ENCODE data around the gene PTPRR.

The PTPRR gene

GRCh38 chr12:70730675-70731180 is 189.8 kb downstream of the PTPRR start:
- Histone ChIP-seq H3K4me3 (ENCODE audit: low read length) (no peak overlapping the region), H4K20me1 (ENCODE audit: control insufficient read depth, insufficient read depth, low read depth, low read length) (no peaks in the 10 kb centered on the region), H3K9me2 (replicated peaks; ENCODE audit: control insufficient read depth, low read length) (no peaks in the 10 kb centered on the region), H3K4me1 (ENCODE audit: control insufficient read depth, low read length) (peaks cover 7% of the 10 kb centered on the region), H3K4me2 (ENCODE audit: low read length) (no peak overlapping the region), H3K27ac (ENCODE audit: low read depth, low read length) (no peak overlapping the region), H3F3A (ENCODE audit: control insufficient read depth, insufficient read depth) (no peaks in the 10 kb centered on the region), H3K27me3 (ENCODE audit: control insufficient read depth, low read length) (no peaks in the 10 kb centered on the region), H3K79me2 (ENCODE audit: control insufficient read depth, low read length) (no peaks in the 10 kb centered on the region), H3K9me3 (ENCODE audit: control insufficient read depth, insufficient read depth, low read length) (no peaks in the 10 kb centered on the region), H3K36me3 (ENCODE audit: control insufficient read depth, low read length) (no peaks in the 10 kb centered on the region)
- TF ChIP-seq CTCF (IDR thresholded peaks at IDR 0.05; ENCODE audit: low read depth, low read length, poor library complexity, severe bottlenecking), result no peak
- no peak for TF ChIP-seq EZH2phosphoT487 (IDR thresholded peaks at IDR 0.05; ENCODE audit: borderline replicate concordance, low read length)

GRCh38 chr12:70724444-70724843 is 196.1 kb downstream of the PTPRR start:
- TF ChIP-seq EZH2phosphoT487 (IDR thresholded peaks at IDR 0.05; ENCODE audit: borderline replicate concordance, low read length) (no peak), CTCF (IDR thresholded peaks at IDR 0.05; ENCODE audit: low read depth, low read length, poor library complexity, severe bottlenecking) (peak; percentile 50)
- Histone ChIP-seq H3K27me3 (ENCODE audit: control insufficient read depth, low read length) (no peaks in the 10 kb centered on the region), H3K4me2 (ENCODE audit: low read length) (no peak overlapping the region), H3K9me2 (replicated peaks; ENCODE audit: control insufficient read depth, low read length) (no peaks in the 10 kb centered on the region), H3K4me3 (ENCODE audit: low read length) (no peak overlapping the region), H3K79me2 (ENCODE audit: control insufficient read depth, low read length) (no peaks in the 10 kb centered on the region), H3K9me3 (ENCODE audit: control insufficient read depth, insufficient read depth, low read length) (no peaks in the 10 kb centered on the region), H3F3A (ENCODE audit: control insufficient read depth, insufficient read depth) (no peaks in the 10 kb centered on the region), H3K27ac (ENCODE audit: low read depth, low read length) (no peak overlapping the region), H4K20me1 (ENCODE audit: control insufficient read depth, insufficient read depth, low read depth, low read length) (no peaks in the 10 kb centered on the region), H3K36me3 (ENCODE audit: control insufficient read depth, low read length) (no peaks in the 10 kb centered on the region), H3K4me1 (ENCODE audit: control insufficient read depth, low read length) (peaks cover 7% of the 10 kb centered on the region)

GRCh38 chr12:70722584-70723343 is 197.8 kb downstream of the PTPRR start:
- Histone ChIP-seq H3K27ac (ENCODE audit: low read depth, low read length) (no peak overlapping the region), H4K20me1 (ENCODE audit: control insufficient read depth, insufficient read depth, low read depth, low read length) (no peaks in the 10 kb centered on the region), H3K79me2 (ENCODE audit: control insufficient read depth, low read length) (no peaks in the 10 kb centered on the region), H3K4me2 (ENCODE audit: low read length) (no peak overlapping the region), H3K9me2 (replicated peaks; ENCODE audit: control insufficient read depth, low read length) (no peaks in the 10 kb centered on the region), H3K9me3 (ENCODE audit: control insufficient read depth, insufficient read depth, low read length) (no peaks in the 10 kb centered on the region), H3K27me3 (ENCODE audit: control insufficient read depth, low read length) (no peaks in the 10 kb centered on the region), H3K36me3 (ENCODE audit: control insufficient read depth, low read length) (no peaks in the 10 kb centered on the region), H3F3A (ENCODE audit: control insufficient read depth, insufficient read depth) (no peaks in the 10 kb centered on the region), H3K4me1 (ENCODE audit: control insufficient read depth, low read length) (peaks cover 7% of the 10 kb centered on the region), H3K4me3 (ENCODE audit: low read length) (no peak overlapping the region)
- TF ChIP-seq EZH2phosphoT487 (IDR thresholded peaks at IDR 0.05; ENCODE audit: borderline replicate concordance, low read length) (no peak), CTCF (IDR thresholded peaks at IDR 0.05; ENCODE audit: low read depth, low read length, poor library complexity, severe bottlenecking) (no peak)

Measured in DOHH2 (cell line).